ENCODE results near the gene BACH2. TPM values are rescaled to one million over a fixed set of nuclear protein-coding genes. Genes with fewer than 3 reads are reported as not detected.

The BACH2 gene
- total RNA-seq, 1 donor: under 0.01 TPM

- TF ChIP-seq CTCF (IDR thresholded peaks at IDR 0.05; ENCODE audit: insufficient read depth, low read depth, low read length): no peak
- no peak for DNase-seq (ENCODE audit: low read depth)
- no peak overlapping the region for H3K4me3 ChIP-seq (ENCODE audit: low read depth, low read length)
Measured at GRCh38 chr6:89997456-89998445, 298.9 kb downstream of the BACH2 start.

GRCh38 chr6:89993411-89993810, 303.2 kb downstream of the BACH2 start:
- DNase-seq (ENCODE audit: low read depth): no peak
- no peak overlapping the region for H3K4me3 ChIP-seq (ENCODE audit: low read depth, low read length)
- no peak for TF ChIP-seq CTCF (IDR thresholded peaks at IDR 0.05; ENCODE audit: insufficient read depth, low read depth, low read length)

GRCh38 chr6:89992818-89993217, 303.8 kb downstream of the BACH2 start:
- TF ChIP-seq CTCF (IDR thresholded peaks at IDR 0.05; ENCODE audit: insufficient read depth, low read depth, low read length): no peak
- H3K4me3 ChIP-seq (ENCODE audit: low read depth, low read length): no peak overlapping the region
- DNase-seq (ENCODE audit: low read depth): no peak

GRCh38 chr6:89989742-89990141, 306.9 kb downstream of the BACH2 start:
- DNase-seq (ENCODE audit: low read depth): peak; percentile 56
- TF ChIP-seq CTCF (IDR thresholded peaks at IDR 0.05; ENCODE audit: insufficient read depth, low read depth, low read length): no peak
- H3K4me3 ChIP-seq (ENCODE audit: low read depth, low read length): no peak overlapping the region

GRCh38 chr6:89987830-89988229, 308.8 kb downstream of the BACH2 start:
- no peak for TF ChIP-seq CTCF (IDR thresholded peaks at IDR 0.05; ENCODE audit: insufficient read depth, low read depth, low read length)
- no peak for DNase-seq (ENCODE audit: low read depth)
- no peak overlapping the region for H3K4me3 ChIP-seq (ENCODE audit: low read depth, low read length)

GRCh38 chr6:89987140-89987539, 309.5 kb downstream of the BACH2 start:
- H3K4me3 ChIP-seq (ENCODE audit: low read depth, low read length): no peak overlapping the region
- no peak for DNase-seq (ENCODE audit: low read depth)
- no peak for TF ChIP-seq CTCF (IDR thresholded peaks at IDR 0.05; ENCODE audit: insufficient read depth, low read depth, low read length)

All from fibroblast of villous mesenchyme (primary cell).